Measurements from ENCODE around the gene SYT15B.
"Not testable (repeated sequence)": the region's sequence is repeated elsewhere in the genome, so short reads cannot be mapped to it uniquely, and the experiment has no call there.

SYT15B gene

GRCh38 chr10:47730911-47731310, 32.5 kb downstream of the SYT15B start:
- in situ Hi-C loops (cut with HindIII; ENCODE audit: low sequenced_read_pairs), result not testable (repeated sequence)

GRCh38 chr10:47725740-47726139, 37.7 kb downstream of the SYT15B start:
- in situ Hi-C loops (cut with HindIII; ENCODE audit: low sequenced_read_pairs), result not testable (repeated sequence)

GRCh38 chr10:47725047-47725446, 38.3 kb downstream of the SYT15B start:
- in situ Hi-C loops (cut with HindIII; ENCODE audit: low sequenced_read_pairs), result not testable (repeated sequence)

- in situ Hi-C loops (cut with HindIII; ENCODE audit: low sequenced_read_pairs), result not testable (repeated sequence)
Observed at GRCh38 chr10:47724119-47724518, 39.3 kb downstream of the SYT15B start.

GRCh38 chr10:47723362-47723761, 40.0 kb downstream of the SYT15B start:
- in situ Hi-C loops (cut with HindIII; ENCODE audit: low sequenced_read_pairs), result not testable (repeated sequence)

GRCh38 chr10:47717011-47717769, 46.2 kb downstream of the SYT15B start:
- in situ Hi-C loops (cut with HindIII; ENCODE audit: low sequenced_read_pairs), result not testable (repeated sequence)

All from DLD1 (cell line).